ENCODE data around the gene LCMT1.

DNA sequence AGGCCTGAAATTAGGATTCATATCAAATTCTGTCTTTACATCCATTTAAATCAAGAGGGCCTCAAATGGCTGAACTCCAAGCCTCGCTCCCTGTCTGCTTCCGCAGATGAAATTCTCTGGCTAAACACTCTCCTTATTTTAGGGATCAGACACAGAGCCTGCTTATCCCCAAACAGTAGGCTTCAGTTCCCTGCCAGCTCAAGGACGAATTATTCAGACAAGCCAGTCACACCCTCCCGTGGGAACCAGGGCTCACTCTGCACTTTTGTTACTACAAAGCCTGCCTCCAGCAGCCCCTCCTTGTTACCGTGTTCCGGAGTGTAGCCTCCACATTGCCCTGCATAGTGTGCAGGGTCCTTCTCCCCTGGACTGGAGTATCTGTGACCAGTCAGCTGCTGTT, 46.6 kb upstream of the LCMT1 start:
- TF ChIP-seq, protein P1, sequence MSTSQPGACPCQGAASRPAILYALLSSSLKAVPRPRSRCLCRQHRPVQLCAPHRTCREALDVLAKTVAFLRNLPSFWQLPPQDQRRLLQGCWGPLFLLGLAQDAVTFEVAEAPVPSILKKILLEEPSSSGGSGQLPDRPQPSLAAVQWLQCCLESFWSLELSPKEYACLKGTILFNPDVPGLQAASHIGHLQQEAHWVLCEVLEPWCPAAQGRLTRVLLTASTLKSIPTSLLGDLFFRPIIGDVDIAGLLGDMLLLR (CRISPR knock-in tag; IDR thresholded peaks at IDR 0.05): no peak
- TF ChIP-seq BRF2 (CRISPR knock-in tag; IDR thresholded peaks at IDR 0.05) (no peak), ZKSCAN5 (CRISPR knock-in tag; IDR thresholded peaks at IDR 0.05) (no peak), ZNF552 (CRISPR knock-in tag; IDR thresholded peaks at IDR 0.05; ENCODE audit: borderline replicate concordance) (no peak)
